HCT116 (cell line): Measurements from ENCODE around the gene TEDDM1. TPM values are rescaled to one million over a fixed set of nuclear protein-coding genes. Genes with fewer than 3 reads are reported as not detected.

Experiments
- ATAC-seq: fragments of 200-7000 bp; cut with Tn5 transposase; 2 replicates; pipeline ENCODE4 v1.9.1; 2020; ENCODE audit warnings: mild to moderate bottlenecking, moderate library complexity
- BruUV-seq: library from RNA; stranded (reverse); fragments of 400-500 nt; replicated peaks from 2 replicates; lab custom pipeline; 2021; lab: Mats Ljungman, UMichigan
- CTCF ChIA-PET: fragments of 300-600 bp; sonication (Branson Sonifier 250); formaldehyde crosslinking; loops from one replicate; lab custom pipeline; 2021; ENCODE audit warnings: antibody characterized with exemption; lab: Charles Lee
- POLR2A ChIA-PET: fragments of 300-600, 350-600 bp; sonication (Branson Sonifier 250); formaldehyde crosslinking; loops from one replicate; lab custom pipeline; 2021; ENCODE audit warnings: antibody characterized with exemption; lab: Charles Lee
- RAD21 ChIA-PET, 2 experiments: fragments of 300-600 bp; sonication (Branson Sonifier 250); formaldehyde crosslinking; loops; one replicate each; lab custom pipeline; 2023; ENCODE audit warnings: low total read pairs in 2 of 2; ENCODE audit not compliant: uncharacterized antibody in 2 of 2, unreplicated experiment in 2 of 2, low non-redundant PET in 1 of 2; lab: Charles Lee
- DNase-seq: peaks from one replicate; pipeline ENCODE4 v3.0.0-alpha.2; 2010; ENCODE audit warnings: low read depth, low spot score
- H2AFZ ChIP-seq: fragments of 200-600 bp; shearing (Covaris generic), sonication (generic); 2 replicates; pipeline ENCODE4 v1.6.1; 2017; ENCODE audit warnings: low read depth, mixed run types, mixed read lengths, antibody characterized with exemption, low read length; ENCODE audit not compliant: poor library complexity, severe bottlenecking
- H3K27ac ChIP-seq: 2 replicates; pipeline ENCODE4 v1.5.1; 2012; ENCODE audit warnings: low read depth, low read length
- H3K27me3 ChIP-seq: fragments of 200-600 bp; sonication (generic); 2 replicates; pipeline ENCODE4 v1.6.1; 2016; ENCODE audit warnings: mixed run types, low read length, mixed read lengths; ENCODE audit not compliant: insufficient read depth
- H3K36me3 ChIP-seq, 2 experiments: fragments of 200-500 bp in 1 of 2; fragments of 200-600 bp in 1 of 2; sonication (Bioruptor generic) in 1 of 2; sonication (generic) in 1 of 2; 2 replicates each; pipeline versions ENCODE4 v1.5.1 to v1.6.1; 2014 to 2016; ENCODE audit warnings: low read length in 2 of 2, inconsistent platforms in 1 of 2, mixed read lengths in 1 of 2, mixed run types in 1 of 2; ENCODE audit not compliant: insufficient read depth in 2 of 2, control insufficient read depth in 1 of 2
- H3K4me1 ChIP-seq, 2 experiments: fragments of 200-600 bp in 1 of 2; sonication (generic) in 1 of 2; 2 replicates each; pipeline versions ENCODE4 v1.5.1 to v1.6.1; 2012 to 2017; ENCODE audit warnings: low read length in 2 of 2, inconsistent platforms in 1 of 2, mild to moderate bottlenecking in 1 of 2, mixed read lengths in 1 of 2, mixed run types in 1 of 2, moderate library complexity in 1 of 2; ENCODE audit not compliant: insufficient read depth in 2 of 2, control insufficient read depth in 1 of 2
- H3K4me2 ChIP-seq: fragments of 200-600 bp; sonication (generic); 2 replicates; pipeline ENCODE4 v1.6.1; 2017; ENCODE audit warnings: mixed run types, low read length, mixed read lengths
- H3K4me3 ChIP-seq, 2 experiments: fragments of 200-600 bp in 1 of 2; sonication (generic) in 1 of 2; replicated peaks in 1 of 2; 2 replicates each; pipeline ENCODE4 v1.5.1; 2011 to 2016; ENCODE audit warnings: low read length in 2 of 2, control low read depth in 1 of 2, low read depth in 1 of 2, mild to moderate bottlenecking in 1 of 2, mixed read lengths in 1 of 2, mixed run types in 1 of 2
- H3K79me2 ChIP-seq: fragments of 200-600 bp; sonication (generic); 2 replicates; pipeline ENCODE4 v1.6.1; 2017; ENCODE audit warnings: mild to moderate bottlenecking, mixed run types, low read length, moderate library complexity, mixed read lengths; ENCODE audit not compliant: insufficient read depth
- H3K9ac ChIP-seq: fragments of 200-600 bp; sonication (generic); 2 replicates; pipeline ENCODE4 v1.6.1; 2016; ENCODE audit warnings: low read length, mixed read lengths
- H3K9me2 ChIP-seq: fragments of 200-600 bp; sonication (generic), shearing (Covaris generic); 2 replicates; pipeline ENCODE4 v1.6.1; 2017; ENCODE audit warnings: mixed run types, mild to moderate bottlenecking, moderate library complexity; ENCODE audit not compliant: insufficient read depth
- H3K9me3 ChIP-seq, 2 experiments: fragments of 200-500 bp in 1 of 2; fragments of 200-600 bp in 1 of 2; sonication (Bioruptor generic) in 1 of 2; sonication (generic) in 1 of 2; 2 replicates each; pipeline ENCODE4 v1.6.1; 2014 to 2017; ENCODE audit warnings: low read length in 2 of 2, mixed read lengths in 2 of 2, inconsistent platforms in 1 of 2, low read depth in 1 of 2, mild to moderate bottlenecking in 1 of 2, mixed run types in 1 of 2, moderate library complexity in 1 of 2; ENCODE audit not compliant: control insufficient read depth in 1 of 2, insufficient read depth in 1 of 2
- H4K20me1 ChIP-seq: fragments of 200-600 bp; sonication (generic), shearing (Covaris generic); 2 replicates; pipeline ENCODE4 v1.6.1; 2017; ENCODE audit warnings: mixed run types, mild to moderate bottlenecking, moderate library complexity; ENCODE audit not compliant: insufficient read depth
- ATF3 ChIP-seq: IDR thresholded peaks from 2 replicates; pipeline ENCODE4 v1.6.1; 2012
- CBX3 ChIP-seq: IDR thresholded peaks from 2 replicates; pipeline ENCODE4 v1.6.1; 2012; ENCODE audit warnings: low read depth
- ELF1 ChIP-seq: IDR thresholded peaks from 2 replicates; pipeline ENCODE4 v1.6.1; 2012; ENCODE audit warnings: low read depth, borderline replicate concordance
- EZH2 ChIP-seq: fragments of 200-600 bp; sonication (generic); IDR thresholded peaks from 2 replicates; pipeline ENCODE4 v1.6.1; 2017; ENCODE audit warnings: antibody characterized with exemption, mixed run types
- EZH2phosphoT487 ChIP-seq: fragments of 200-600 bp; IDR thresholded peaks from 2 replicates; pipeline ENCODE4 v1.6.1; 2018; ENCODE audit warnings: antibody characterized with exemption, borderline replicate concordance
- JUND ChIP-seq: IDR thresholded peaks from 2 replicates; pipeline ENCODE4 v1.6.1; 2012
- POLR2AphosphoS5 ChIP-seq: IDR thresholded peaks from 2 replicates; pipeline ENCODE4 v1.6.1; 2011; ENCODE audit warnings: mild to moderate bottlenecking, low read depth, low read length, moderate library complexity
- YY1 ChIP-seq: IDR thresholded peaks from 2 replicates; pipeline ENCODE4 v1.6.1; 2011; ENCODE audit warnings: low read length, low read depth, moderate library complexity, mild to moderate bottlenecking; ENCODE audit not compliant: insufficient replicate concordance; ENCODE audit errors: extremely low read depth
- intact Hi-C: fragments of 100-400 bp; cut with micrococcal nuclease; formaldehyde crosslinking; loops from 2 replicates; pipeline ENCODE4 v1.10.0; 2022
- total RNA-seq: library from RNA; stranded (reverse); gene quantifications from one replicate; pipeline ENCODE4 v1.2.1, GENCODE V29; 2021; ENCODE audit not compliant: unreplicated experiment
- TF ChIP-seq, protein P1 (sequence below): IDR thresholded peaks from 2 replicates; pipeline ENCODE4 v1.6.1; 2012
- TF ChIP-seq, protein P2 (sequence below), 3 experiments: fragments of 200-600 bp in 1 of 3; sonication (generic) in 1 of 3; IDR thresholded peaks in 2 of 3; conservative IDR thresholded peaks in 1 of 3; 2 replicates each; pipeline ENCODE4 v1.5.1; 2012 to 2017; ENCODE audit warnings: low read depth in 2 of 3, low read length in 2 of 3, antibody characterized with exemption in 1 of 3, borderline replicate concordance in 1 of 3, control low read depth in 1 of 3, mild to moderate bottlenecking in 1 of 3, mixed read lengths in 1 of 3, mixed run types in 1 of 3, moderate library complexity in 1 of 3; ENCODE audit not compliant: insufficient read depth in 1 of 3
- TF ChIP-seq, protein P3 (sequence below): IDR thresholded peaks from 2 replicates; pipeline ENCODE4 v1.6.1; 2012; ENCODE audit warnings: low read depth

Gene TEDDM1
- total RNA-seq, 1 experiment from 2014 or later: not detected

DNA sequence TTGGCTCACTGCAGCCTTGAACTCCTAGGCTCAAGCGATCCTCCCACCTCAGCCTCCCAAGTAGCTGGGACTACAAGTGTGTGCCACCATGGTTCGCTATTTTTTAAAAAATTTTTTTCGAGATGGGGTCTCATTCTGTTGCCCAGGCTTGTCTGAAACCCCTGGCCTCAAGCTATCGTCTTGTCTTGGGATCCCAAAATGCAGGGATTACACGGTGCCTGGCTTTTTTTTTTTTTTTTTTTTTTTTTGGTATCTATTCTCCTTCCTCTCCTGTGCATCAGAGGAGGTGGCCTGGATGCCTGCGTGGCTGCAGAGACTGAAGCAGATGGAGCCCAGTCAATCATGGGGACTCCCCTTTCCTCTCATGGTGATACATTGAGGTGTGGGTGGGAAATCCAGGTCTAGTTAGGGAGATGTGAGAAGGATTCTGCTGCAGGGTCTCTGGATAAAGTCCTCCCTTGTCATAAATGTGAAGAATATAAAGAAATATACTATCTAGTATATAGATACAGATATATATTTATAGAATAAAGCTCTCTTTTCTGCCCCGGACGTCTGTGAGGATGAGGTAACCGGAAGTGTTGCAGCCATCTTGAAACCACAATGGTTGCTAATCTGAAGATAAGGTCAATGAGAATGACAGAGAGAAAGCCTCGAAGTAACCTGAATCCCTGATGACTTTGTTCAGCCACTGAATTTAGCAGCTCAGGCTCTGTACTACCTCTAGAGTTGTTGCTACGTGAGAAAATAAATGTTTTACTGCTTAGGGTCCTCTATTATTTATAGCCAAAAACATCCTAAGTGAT is 30.0 kb upstream of the TEDDM1 start:
- Histone ChIP-seq H3K9me2 (no peaks in the 10 kb centered on the region), H3K4me1 (no peaks in the 10 kb centered on the region), H3K4me2 (no peak overlapping the region), H3K27me3 (no peaks in the 10 kb centered on the region), H3K79me2 (no peaks in the 10 kb centered on the region), H4K20me1 (no peaks in the 10 kb centered on the region), H3K9me3 (no peaks in the 10 kb centered on the region), H2AFZ (no peak overlapping the region)
- intact Hi-C loops: no loop called here
- ATAC-seq: no peak
- POLR2A ChIA-PET: no interaction called here
- BruUV-seq: no TSS peak
- RAD21 ChIA-PET: no interaction called here
- TF ChIP-seq POLR2AphosphoS5 (no peak), EZH2phosphoT487 (no peak), CBX3 (no peak), YY1 (no peak), ATF3 (no peak), ELF1 (no peak), EZH2 (no peak), JUND (no peak)
- TF ChIP-seq, protein P1, sequence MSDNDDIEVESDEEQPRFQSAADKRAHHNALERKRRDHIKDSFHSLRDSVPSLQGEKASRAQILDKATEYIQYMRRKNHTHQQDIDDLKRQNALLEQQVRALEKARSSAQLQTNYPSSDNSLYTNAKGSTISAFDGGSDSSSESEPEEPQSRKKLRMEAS: no peak
- TF ChIP-seq, protein P2, sequence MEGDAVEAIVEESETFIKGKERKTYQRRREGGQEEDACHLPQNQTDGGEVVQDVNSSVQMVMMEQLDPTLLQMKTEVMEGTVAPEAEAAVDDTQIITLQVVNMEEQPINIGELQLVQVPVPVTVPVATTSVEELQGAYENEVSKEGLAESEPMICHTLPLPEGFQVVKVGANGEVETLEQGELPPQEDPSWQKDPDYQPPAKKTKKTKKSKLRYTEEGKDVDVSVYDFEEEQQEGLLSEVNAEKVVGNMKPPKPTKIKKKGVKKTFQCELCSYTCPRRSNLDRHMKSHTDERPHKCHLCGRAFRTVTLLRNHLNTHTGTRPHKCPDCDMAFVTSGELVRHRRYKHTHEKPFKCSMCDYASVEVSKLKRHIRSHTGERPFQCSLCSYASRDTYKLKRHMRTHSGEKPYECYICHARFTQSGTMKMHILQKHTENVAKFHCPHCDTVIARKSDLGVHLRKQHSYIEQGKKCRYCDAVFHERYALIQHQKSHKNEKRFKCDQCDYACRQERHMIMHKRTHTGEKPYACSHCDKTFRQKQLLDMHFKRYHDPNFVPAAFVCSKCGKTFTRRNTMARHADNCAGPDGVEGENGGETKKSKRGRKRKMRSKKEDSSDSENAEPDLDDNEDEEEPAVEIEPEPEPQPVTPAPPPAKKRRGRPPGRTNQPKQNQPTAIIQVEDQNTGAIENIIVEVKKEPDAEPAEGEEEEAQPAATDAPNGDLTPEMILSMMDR (IDR thresholded peaks at IDR 0.05 in 2 of 3, conservative IDR thresholded peaks at IDR 0.05 in 1 of 3; ENCODE audit: borderline replicate concordance in 1 of 3, insufficient read depth in 1 of 3, low read depth in 2 of 3, low read length in 2 of 3): no peak
- TF ChIP-seq, protein P3, sequence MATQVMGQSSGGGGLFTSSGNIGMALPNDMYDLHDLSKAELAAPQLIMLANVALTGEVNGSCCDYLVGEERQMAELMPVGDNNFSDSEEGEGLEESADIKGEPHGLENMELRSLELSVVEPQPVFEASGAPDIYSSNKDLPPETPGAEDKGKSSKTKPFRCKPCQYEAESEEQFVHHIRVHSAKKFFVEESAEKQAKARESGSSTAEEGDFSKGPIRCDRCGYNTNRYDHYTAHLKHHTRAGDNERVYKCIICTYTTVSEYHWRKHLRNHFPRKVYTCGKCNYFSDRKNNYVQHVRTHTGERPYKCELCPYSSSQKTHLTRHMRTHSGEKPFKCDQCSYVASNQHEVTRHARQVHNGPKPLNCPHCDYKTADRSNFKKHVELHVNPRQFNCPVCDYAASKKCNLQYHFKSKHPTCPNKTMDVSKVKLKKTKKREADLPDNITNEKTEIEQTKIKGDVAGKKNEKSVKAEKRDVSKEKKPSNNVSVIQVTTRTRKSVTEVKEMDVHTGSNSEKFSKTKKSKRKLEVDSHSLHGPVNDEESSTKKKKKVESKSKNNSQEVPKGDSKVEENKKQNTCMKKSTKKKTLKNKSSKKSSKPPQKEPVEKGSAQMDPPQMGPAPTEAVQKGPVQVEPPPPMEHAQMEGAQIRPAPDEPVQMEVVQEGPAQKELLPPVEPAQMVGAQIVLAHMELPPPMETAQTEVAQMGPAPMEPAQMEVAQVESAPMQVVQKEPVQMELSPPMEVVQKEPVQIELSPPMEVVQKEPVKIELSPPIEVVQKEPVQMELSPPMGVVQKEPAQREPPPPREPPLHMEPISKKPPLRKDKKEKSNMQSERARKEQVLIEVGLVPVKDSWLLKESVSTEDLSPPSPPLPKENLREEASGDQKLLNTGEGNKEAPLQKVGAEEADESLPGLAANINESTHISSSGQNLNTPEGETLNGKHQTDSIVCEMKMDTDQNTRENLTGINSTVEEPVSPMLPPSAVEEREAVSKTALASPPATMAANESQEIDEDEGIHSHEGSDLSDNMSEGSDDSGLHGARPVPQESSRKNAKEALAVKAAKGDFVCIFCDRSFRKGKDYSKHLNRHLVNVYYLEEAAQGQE: no peak
- TF ChIP-seq, all 23 proteins: peak for 0
- Histone ChIP-seq H3K9ac (no peak overlapping the region), H3K27ac (no peak overlapping the region), H3K4me3 (no peak overlapping the region), H3K36me3 (no peaks in the 10 kb centered on the region)
- CTCF ChIA-PET: no interaction called here
- DNase-seq: no peak
